ENCODE results near the gene MAST4. TPM values are rescaled to one million over a fixed set of nuclear protein-coding genes. Genes with fewer than 3 reads are reported as not detected.

MAST4 gene
- total and polyA plus RNA-seq, 2 experiments from 2014 or later: 4.2 to 6.0 TPM

DNA sequence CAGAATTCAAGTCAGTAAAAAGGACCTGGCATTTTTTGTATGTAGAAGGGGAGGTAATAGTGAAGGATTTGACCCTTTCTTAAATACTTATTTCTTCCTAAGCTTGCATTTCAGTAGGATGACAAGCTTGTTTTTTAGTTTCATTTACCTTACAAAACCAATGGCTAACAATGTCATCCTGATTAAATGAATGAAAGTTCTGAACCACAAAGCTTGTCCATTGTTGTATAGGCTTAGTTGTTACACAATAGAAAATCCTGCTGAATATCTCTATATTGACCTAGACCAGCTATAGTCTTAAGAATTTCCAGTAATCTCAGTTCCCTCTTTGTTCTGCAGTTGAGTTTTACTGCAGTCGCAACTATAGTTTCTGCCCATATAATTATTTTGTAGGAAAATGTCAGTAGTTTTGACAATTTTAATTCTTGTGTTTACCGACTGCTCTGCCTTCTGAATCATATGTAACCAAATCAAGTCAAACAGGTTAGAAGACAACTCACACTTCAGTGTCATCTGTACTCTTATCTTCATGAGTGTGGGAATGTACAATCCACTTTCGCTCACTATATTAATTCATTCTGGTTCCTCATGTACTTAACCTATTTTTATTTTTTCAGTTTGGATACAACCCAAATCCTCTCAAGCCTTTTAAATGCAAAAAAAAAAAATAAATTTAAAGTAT is 404.7 kb downstream of the MAST4 start:
- no peak for TF ChIP-seq EZH2phosphoT487 (IDR thresholded peaks at IDR 0.05; ENCODE audit: insufficient read depth, low read depth)
- no peak overlapping the region for H2AFZ ChIP-seq
- DNase-seq: no peak
- peaks cover 12% of the 10 kb centered on the region for H3K4me1 ChIP-seq (ENCODE audit: insufficient read depth)
- H4K20me1 ChIP-seq (ENCODE audit: insufficient read depth): no peaks in the 10 kb centered on the region
- no peak overlapping the region for H3K27ac ChIP-seq
- no peak overlapping the region for H3K4me3 ChIP-seq
- WGBS, 2 experiments (ENCODE audit: low coverage in 1 of 2, low lambda C conversion rate in 2 of 2, missing lambda C conversion rate in 2 of 2): 96 to 97% methylated on average over 3 of the region's 3 CpGs
- no peaks in the 10 kb centered on the region for H3K9me2 ChIP-seq (ENCODE audit: insufficient read depth)
- in situ Hi-C loops (cut with MboI): no loop called here
- H3K27me3 ChIP-seq (replicated peaks; ENCODE audit: insufficient read depth): no peaks in the 10 kb centered on the region
- H3K9ac ChIP-seq: no peak overlapping the region
- H3K9me3 ChIP-seq (ENCODE audit: low read depth): no peaks in the 10 kb centered on the region
- no peak overlapping the region for H3K4me2 ChIP-seq (ENCODE audit: unreplicated experiment)
- H3F3A ChIP-seq (ENCODE audit: insufficient read depth): peaks cover 23% of the 10 kb centered on the region
- peaks cover 6% of the 10 kb centered on the region; the same call in 1 of the 2 replicates for H3K79me2 ChIP-seq (ENCODE audit: insufficient read depth)
- no peaks in the 10 kb centered on the region for H3K36me3 ChIP-seq (ENCODE audit: low read depth)

DNA sequence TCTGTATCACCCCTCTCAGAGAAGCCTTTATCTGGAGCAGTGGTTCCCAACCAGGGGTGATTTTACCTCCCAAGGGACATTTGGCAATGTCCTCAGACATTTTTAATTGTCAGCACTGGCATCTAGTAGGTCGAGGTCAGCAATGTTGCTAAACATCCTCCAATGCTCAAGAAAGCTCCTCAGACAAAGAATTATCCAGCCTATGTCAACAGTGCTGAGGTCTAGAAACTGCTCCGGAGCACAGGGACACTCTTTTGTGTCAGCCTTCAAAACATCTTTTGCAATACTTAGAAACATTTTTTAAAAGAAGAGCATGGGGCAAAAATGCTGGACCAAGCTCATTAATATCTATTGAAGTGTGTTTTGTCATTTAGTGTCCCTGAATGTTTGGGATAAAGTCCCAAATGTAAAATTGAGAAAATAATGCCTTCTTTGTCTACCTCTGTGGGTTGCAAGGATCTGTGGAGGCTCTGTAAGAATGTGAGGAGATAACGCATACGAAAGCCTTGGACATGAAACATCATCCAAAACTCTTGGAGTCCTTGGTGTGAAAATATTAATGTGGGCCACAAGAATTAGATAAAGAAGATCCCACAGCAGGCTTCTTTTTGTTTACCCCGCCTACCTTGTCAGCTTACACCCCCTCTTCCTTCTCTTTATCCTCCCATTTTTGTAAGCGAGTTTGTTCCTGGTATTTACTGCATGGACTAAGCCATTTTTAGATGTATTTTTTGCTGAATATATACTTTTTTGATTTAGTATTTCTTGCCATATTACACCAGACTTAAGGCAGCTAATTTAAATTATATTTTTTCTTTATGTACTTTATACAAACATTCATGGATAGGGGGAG is 406.9 kb downstream of the MAST4 start:
- no peaks in the 10 kb centered on the region for H4K20me1 ChIP-seq (ENCODE audit: insufficient read depth)
- H3K9ac ChIP-seq: no peak overlapping the region; the same call in 1 of the 2 replicates
- WGBS, 2 experiments (ENCODE audit: low coverage in 1 of 2, low lambda C conversion rate in 2 of 2, missing lambda C conversion rate in 2 of 2): 30 to 38% methylated on average over 6 of the region's 6 CpGs
- no peak for TF ChIP-seq EZH2 (IDR thresholded peaks at IDR 0.05; ENCODE audit: insufficient read depth, poor library complexity, severe bottlenecking)
- H2AFZ ChIP-seq: peak overlapping the region; percentile 96
- no peak overlapping the region for H3K27ac ChIP-seq
- H3K4me1 ChIP-seq (ENCODE audit: insufficient read depth): peaks cover 15% of the 10 kb centered on the region
- no peaks in the 10 kb centered on the region for H3K36me3 ChIP-seq (ENCODE audit: low read depth)
- H3K9me2 ChIP-seq (ENCODE audit: insufficient read depth): no peaks in the 10 kb centered on the region
- H3F3A ChIP-seq (ENCODE audit: insufficient read depth): peaks cover 23% of the 10 kb centered on the region
- H3K27me3 ChIP-seq (replicated peaks; ENCODE audit: insufficient read depth): no peaks in the 10 kb centered on the region
- peak overlapping the region; percentile 83; the same call in 1 of the 2 replicates for H3K4me3 ChIP-seq
- peaks cover 25% of the 10 kb centered on the region for H3K79me2 ChIP-seq (ENCODE audit: insufficient read depth)
- DNase-seq: peak; percentile 16
- no peak overlapping the region for H3K4me2 ChIP-seq (ENCODE audit: unreplicated experiment)
- in situ Hi-C loops (cut with MboI): no loop called here
- no peaks in the 10 kb centered on the region for H3K9me3 ChIP-seq (ENCODE audit: low read depth)

DNA sequence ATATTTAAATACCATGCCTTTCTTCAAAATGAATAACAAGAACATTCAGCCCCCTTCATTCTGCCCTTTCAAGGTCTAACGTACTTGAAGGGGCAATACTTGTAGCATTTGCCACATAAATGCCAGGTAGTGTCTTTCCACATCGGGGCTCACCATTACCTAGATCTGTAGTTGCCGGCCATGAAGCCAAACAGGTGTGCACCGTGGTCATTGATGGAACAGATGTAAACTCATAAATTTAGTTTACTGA is 407.4 kb downstream of the MAST4 start:
- peaks cover 15% of the 10 kb centered on the region for H3K4me1 ChIP-seq (ENCODE audit: insufficient read depth)
- DNase-seq: no peak
- H3K9me2 ChIP-seq (ENCODE audit: insufficient read depth): no peaks in the 10 kb centered on the region
- H2AFZ ChIP-seq: peak overlapping the region; percentile 96
- peak overlapping the region; percentile 74 for H3K9ac ChIP-seq
- H3K27ac ChIP-seq: no peak overlapping the region
- H3F3A ChIP-seq (ENCODE audit: insufficient read depth): peaks cover 23% of the 10 kb centered on the region
- H3K9me3 ChIP-seq (ENCODE audit: low read depth): no peaks in the 10 kb centered on the region
- 11 to 14% methylated on average over 4 of the region's 4 CpGs for WGBS, 2 experiments (ENCODE audit: low coverage in 1 of 2, low lambda C conversion rate in 2 of 2, missing lambda C conversion rate in 2 of 2)
- no peaks in the 10 kb centered on the region for H3K27me3 ChIP-seq (replicated peaks; ENCODE audit: insufficient read depth)
- H3K4me3 ChIP-seq: peak overlapping the region; percentile 83
- in situ Hi-C loops (cut with MboI): no loop called here
- H3K36me3 ChIP-seq (ENCODE audit: low read depth): no peaks in the 10 kb centered on the region
- peak overlapping the region; percentile 90 for H3K4me2 ChIP-seq (ENCODE audit: unreplicated experiment)
- H4K20me1 ChIP-seq (ENCODE audit: insufficient read depth): no peaks in the 10 kb centered on the region
- TF ChIP-seq EZH2 (IDR thresholded peaks at IDR 0.05; ENCODE audit: insufficient read depth, poor library complexity, severe bottlenecking) (no peak), EZH2phosphoT487 (IDR thresholded peaks at IDR 0.05; ENCODE audit: insufficient read depth, low read depth) (no peak)
- H3K79me2 ChIP-seq (ENCODE audit: insufficient read depth): peaks cover 31% of the 10 kb centered on the region

DNA sequence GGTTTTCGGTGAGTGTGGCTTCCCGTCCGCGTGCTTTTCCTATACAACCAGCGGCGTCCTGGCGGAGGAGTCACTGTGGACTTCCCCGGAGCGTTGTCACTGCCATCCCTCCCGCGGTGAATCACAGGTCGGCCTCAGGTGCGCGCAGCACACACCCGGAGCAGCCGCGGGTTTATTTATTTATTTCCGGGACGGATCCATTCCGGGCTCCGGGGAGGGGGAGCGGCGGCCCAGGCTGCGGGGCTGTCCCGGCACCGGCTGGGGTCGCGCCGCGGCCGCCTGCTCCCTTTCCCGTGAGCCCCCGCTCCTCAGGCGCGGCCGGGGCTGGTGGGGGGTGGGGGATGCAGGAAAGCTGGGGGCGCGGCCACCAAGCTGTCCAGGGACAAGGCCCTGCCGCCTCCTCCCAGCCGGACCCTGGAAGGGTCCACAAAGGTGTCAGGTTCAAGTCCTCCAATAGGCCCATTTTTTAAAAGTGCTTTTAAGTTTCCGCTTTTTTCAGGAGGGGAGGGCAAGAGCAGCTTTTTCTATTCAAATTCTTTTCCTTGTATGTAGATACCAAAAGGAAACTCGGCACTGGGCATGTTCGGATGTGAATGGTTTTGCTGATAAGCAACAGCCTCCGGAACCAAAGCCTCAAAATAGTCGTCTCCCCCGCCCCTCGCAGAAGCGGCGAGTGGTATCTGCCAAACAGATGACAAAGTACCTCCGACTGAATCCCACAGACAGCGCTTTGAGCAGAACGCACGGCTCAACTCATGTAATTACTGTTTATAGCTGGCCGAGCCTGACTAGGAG is 407.9 kb downstream of the MAST4 start:
- H3K4me1 ChIP-seq (ENCODE audit: insufficient read depth): peaks cover 15% of the 10 kb centered on the region
- no peak for TF ChIP-seq EZH2 (IDR thresholded peaks at IDR 0.05; ENCODE audit: insufficient read depth, poor library complexity, severe bottlenecking)
- TF ChIP-seq EZH2phosphoT487 (IDR thresholded peaks at IDR 0.05; ENCODE audit: insufficient read depth, low read depth): no peak
- no peaks in the 10 kb centered on the region for H3K27me3 ChIP-seq (replicated peaks; ENCODE audit: insufficient read depth)
- H3K9me3 ChIP-seq (ENCODE audit: low read depth): no peaks in the 10 kb centered on the region
- H3K27ac ChIP-seq: peak overlapping the region; percentile 39
- peaks cover 23% of the 10 kb centered on the region for H3F3A ChIP-seq (ENCODE audit: insufficient read depth)
- no peaks in the 10 kb centered on the region for H3K9me2 ChIP-seq (ENCODE audit: insufficient read depth)
- in situ Hi-C loops (cut with MboI): no loop called here
- peak overlapping the region; percentile 74 for H3K9ac ChIP-seq
- peak; percentile 80 for DNase-seq
- no peaks in the 10 kb centered on the region for H4K20me1 ChIP-seq (ENCODE audit: insufficient read depth)
- peak overlapping the region; percentile 83 for H3K4me3 ChIP-seq
- H3K4me2 ChIP-seq (ENCODE audit: unreplicated experiment): peak overlapping the region; percentile 90
- peaks cover 36% of the 10 kb centered on the region for H3K79me2 ChIP-seq (ENCODE audit: insufficient read depth)
- H2AFZ ChIP-seq: peak overlapping the region; percentile 96
- 1 to 2% methylated on average over 44 to 54 of the region's 54 CpGs for WGBS, 2 experiments (ENCODE audit: low coverage in 1 of 2, low lambda C conversion rate in 2 of 2, missing lambda C conversion rate in 2 of 2)
- no peaks in the 10 kb centered on the region for H3K36me3 ChIP-seq (ENCODE audit: low read depth)
